ENCODE data around the gene HOXA13.

Gene HOXA13

DNA sequence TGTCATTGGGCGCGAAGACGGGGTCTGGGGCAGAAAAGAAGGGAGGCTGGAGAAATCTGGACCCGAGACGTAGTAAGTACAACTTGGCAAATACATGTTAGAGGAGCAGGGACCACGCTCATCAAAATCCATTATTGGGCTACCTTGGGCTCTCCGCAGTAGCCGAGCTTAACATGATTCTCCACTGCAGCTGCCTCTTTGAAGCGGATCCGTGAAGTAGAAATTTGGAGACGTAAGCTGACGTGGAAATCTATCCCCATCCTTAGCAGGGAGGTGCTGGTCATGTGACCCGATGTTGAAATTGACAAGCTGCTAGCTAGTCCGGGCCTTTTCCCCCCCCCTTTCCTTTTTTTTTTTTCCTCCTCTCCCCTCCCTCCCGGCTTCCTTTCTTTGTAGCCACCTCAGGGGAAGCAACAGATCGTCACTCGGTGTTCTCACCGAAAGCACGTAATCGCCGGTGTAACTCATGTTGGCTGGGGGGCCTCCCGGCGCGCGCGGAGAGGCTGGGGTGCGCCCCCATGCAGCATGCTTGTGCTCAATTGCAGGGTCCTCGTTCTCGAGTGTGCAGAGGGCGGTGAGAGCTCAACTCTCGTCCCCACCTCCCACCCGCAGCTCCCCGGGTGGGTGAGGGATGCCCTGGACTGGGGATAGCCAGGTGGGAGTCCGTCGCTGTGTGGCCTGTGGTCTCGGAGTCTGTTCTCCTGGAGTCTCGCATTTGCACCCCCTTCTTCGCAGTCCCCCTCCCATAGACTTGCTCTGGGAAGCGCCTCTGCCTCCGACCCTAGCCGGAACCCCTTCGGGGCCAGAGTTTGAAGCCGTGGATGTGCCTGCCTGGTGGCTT, 14.7 kb downstream of the HOXA13 start, which contains the start of gene HOXA11:
Gene HOXA11, minus strand, starts transcription at position 220 of the 841 bp plus-strand sequence. Its CDS starts 88 bp downstream, at position 132.
- Histone ChIP-seq H3K27ac (ENCODE audit: low read depth, low read length) (no peak within 1 kb of the TSS), H3K9me3 (ENCODE audit: control insufficient read depth in 1 of 2, low read length in 2 of 2) (no peaks in the 10 kb centered on the region), H3K36me3 (ENCODE audit: control insufficient read depth in 1 of 2, insufficient read depth in 2 of 2, low read length in 2 of 2) (no peaks in the 10 kb centered on the region), H3K4me1 (ENCODE audit: control insufficient read depth in 1 of 2, insufficient read depth in 2 of 2, low read length in 2 of 2) (peaks cover 20 to 27% of the 10 kb centered on the region in 2 donors), H3K27me3 (ENCODE audit: control insufficient read depth in 1 of 2, insufficient read depth in 2 of 2, low read length in 2 of 2) (peaks cover 88 to 96% of the 10 kb centered on the region in 2 donors), H3K9ac (ENCODE audit: low read depth in 1 of 2, low read length in 2 of 2) (no peak within 1 kb of the TSS), H3K4me3 (ENCODE audit: low read depth in 1 of 2, low read length in 2 of 2) (peak within 1 kb of the TSS; percentile 38 to 48)

DNA sequence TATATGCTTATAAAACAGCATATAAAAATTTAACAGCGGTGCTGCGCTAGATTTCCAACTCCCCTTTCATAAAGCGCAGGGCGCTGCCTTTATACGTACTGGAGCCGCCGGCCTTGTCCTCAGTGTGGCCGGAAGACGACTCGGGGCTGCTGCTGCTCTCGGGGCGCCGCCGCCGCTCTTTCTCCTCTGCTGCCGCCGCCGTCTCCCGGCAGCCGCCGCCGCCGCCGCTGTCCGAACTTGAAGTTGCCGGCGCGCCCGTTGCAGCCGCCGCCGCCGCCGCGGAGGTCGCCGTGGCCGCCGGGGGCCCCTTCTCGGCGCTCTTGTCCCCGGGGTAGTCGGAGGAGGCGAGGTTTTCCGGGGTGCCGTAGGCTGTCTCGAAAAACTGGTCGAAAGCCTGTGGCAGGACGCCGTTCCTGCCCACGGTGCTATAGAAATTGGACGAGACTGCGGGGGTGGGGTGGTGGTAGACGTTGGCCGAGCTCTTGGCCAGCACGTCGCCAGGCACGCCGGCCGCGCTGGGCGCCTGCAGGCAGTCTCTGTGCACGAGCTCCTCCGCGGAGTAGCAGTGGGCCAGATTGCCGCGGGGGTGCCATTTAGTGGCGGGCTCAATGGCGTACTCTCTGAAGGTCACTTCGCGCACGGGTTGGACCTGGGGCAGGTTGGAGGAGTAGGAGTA, 15.4 kb downstream of the HOXA13 start:
- H3K9ac ChIP-seq (ENCODE audit: low read depth in 1 of 2, low read length in 2 of 2) = no peak overlapping the region
- peaks cover 88 to 96% of the 10 kb centered on the region in 2 donors for H3K27me3 ChIP-seq (ENCODE audit: control insufficient read depth in 1 of 2, insufficient read depth in 2 of 2, low read length in 2 of 2)
- peaks cover 20 to 32% of the 10 kb centered on the region in 2 donors for H3K4me1 ChIP-seq (ENCODE audit: control insufficient read depth in 1 of 2, insufficient read depth in 2 of 2, low read length in 2 of 2)
- no peaks in the 10 kb centered on the region for H3K9me3 ChIP-seq (ENCODE audit: control insufficient read depth in 1 of 2, low read length in 2 of 2)
- H3K36me3 ChIP-seq (ENCODE audit: control insufficient read depth in 1 of 2, insufficient read depth in 2 of 2, low read length in 2 of 2) = no peaks in the 10 kb centered on the region
- no peak overlapping the region for H3K27ac ChIP-seq (ENCODE audit: low read depth, low read length)
- H3K4me3 ChIP-seq (ENCODE audit: low read depth in 1 of 2, low read length in 2 of 2) = peak overlapping the region; percentile 38 to 48

DNA sequence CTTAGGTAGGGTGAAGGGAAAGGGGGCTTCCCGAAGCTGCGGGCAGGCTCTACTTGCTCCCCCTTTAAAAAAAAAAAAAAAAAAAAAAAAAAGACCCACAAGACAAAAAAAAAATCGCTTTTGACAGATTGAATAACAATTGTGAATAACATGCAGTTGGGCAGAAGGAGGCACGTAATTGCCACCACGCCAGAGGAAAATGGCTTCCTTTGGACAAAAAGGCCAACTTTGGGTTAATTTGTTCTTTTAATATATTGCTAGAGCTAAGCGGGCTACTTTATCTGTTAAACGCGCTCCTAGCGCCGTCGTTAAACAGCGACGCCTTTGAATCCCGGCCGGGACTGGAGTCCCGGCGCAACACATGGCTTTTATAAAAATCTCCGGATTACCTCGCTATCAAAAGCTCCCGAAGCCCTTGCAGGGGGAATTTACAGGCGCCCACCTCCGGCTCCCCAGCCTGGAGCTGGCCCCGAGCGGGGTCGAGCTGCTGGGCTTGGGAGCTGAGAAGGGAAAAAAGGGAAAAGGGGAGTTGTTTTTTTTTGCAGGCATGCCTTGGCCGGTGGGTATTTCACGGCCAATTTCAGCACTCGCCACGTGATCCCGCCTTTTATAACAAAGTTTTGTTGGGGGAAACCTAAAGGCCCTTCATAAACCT, 16.1 kb downstream of the HOXA13 start:
- Histone ChIP-seq H3K9ac (ENCODE audit: low read depth in 1 of 2, low read length in 2 of 2) (no peak overlapping the region), H3K27ac (ENCODE audit: low read depth, low read length) (no peak overlapping the region), H3K4me3 (ENCODE audit: low read depth in 1 of 2, low read length in 2 of 2) (peak overlapping the region; percentile 38 to 43), H3K36me3 (ENCODE audit: control insufficient read depth in 1 of 2, insufficient read depth in 2 of 2, low read length in 2 of 2) (no peaks in the 10 kb centered on the region), H3K27me3 (ENCODE audit: control insufficient read depth in 1 of 2, insufficient read depth in 2 of 2, low read length in 2 of 2) (peaks cover 85 to 96% of the 10 kb centered on the region in 2 donors), H3K4me1 (ENCODE audit: control insufficient read depth in 1 of 2, insufficient read depth in 2 of 2, low read length in 2 of 2) (peaks cover 15 to 30% of the 10 kb centered on the region in 2 donors), H3K9me3 (ENCODE audit: control insufficient read depth in 1 of 2, low read length in 2 of 2) (no peaks in the 10 kb centered on the region)

DNA sequence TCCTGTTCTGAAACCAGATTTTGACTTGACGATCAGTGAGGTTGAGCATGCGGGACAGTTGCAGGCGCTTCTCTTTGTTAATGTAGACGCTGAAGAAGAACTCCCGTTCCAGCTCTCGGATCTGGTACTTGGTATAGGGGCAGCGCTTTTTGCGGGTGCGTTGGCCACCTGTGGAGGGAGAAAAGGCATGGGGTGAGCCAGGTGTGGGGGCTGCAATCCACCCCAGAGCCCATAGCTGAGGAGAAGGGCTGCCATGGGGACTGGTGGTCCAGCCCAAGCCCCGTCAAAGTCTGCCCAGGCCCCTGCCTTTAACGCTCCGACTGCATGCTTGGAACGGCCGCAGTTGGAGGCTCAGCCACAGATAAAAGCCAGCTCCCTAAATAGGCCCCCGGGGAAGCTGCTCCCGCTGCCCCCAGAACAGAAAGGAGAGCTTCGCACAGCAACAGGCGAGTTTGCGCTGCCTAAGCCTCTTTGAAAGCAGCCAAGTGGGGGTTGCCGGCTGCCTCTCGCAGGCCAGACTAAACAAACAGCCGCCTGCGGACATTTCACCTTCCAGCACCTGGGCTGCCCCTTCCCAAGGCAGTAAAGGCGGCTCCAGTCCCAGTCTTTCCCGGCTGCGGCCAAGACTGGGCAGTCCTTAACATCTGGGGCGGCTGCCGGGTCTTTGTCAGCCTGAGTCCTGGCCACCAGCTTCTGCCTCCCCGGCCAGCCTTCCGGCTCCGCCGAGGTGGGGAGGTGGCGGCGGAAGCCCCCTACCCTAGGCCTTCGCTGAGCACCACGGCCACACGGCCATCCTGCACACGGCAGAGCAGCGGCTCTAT, 16.8 kb downstream of the HOXA13 start:
- no peak overlapping the region for H3K4me3 ChIP-seq (ENCODE audit: low read depth in 1 of 2, low read length in 2 of 2)
- peaks cover 83 to 96% of the 10 kb centered on the region in 2 donors for H3K27me3 ChIP-seq (ENCODE audit: control insufficient read depth in 1 of 2, insufficient read depth in 2 of 2, low read length in 2 of 2)
- H3K9ac ChIP-seq (ENCODE audit: low read depth in 1 of 2, low read length in 2 of 2) = no peak overlapping the region

GRCh38 chr7:27182285-27182841, 17.5 kb downstream of the HOXA13 start:
- Histone ChIP-seq H3K4me1 (ENCODE audit: control insufficient read depth in 1 of 2, insufficient read depth in 2 of 2, low read length in 2 of 2) (peaks cover 7 to 22% of the 10 kb centered on the region in 2 donors), H3K27ac (ENCODE audit: low read depth, low read length) (no peak overlapping the region), H3K4me3 (ENCODE audit: low read depth in 1 of 2, low read length in 2 of 2) (no peak overlapping the region), H3K9me3 (ENCODE audit: control insufficient read depth in 1 of 2, low read length in 2 of 2) (no peaks in the 10 kb centered on the region), H3K27me3 (ENCODE audit: control insufficient read depth in 1 of 2, insufficient read depth in 2 of 2, low read length in 2 of 2) (peaks cover 83 to 96% of the 10 kb centered on the region in 2 donors), H3K36me3 (ENCODE audit: control insufficient read depth in 1 of 2, insufficient read depth in 2 of 2, low read length in 2 of 2) (no peaks in the 10 kb centered on the region), H3K9ac (ENCODE audit: low read depth in 1 of 2, low read length in 2 of 2) (no peak overlapping the region)

More for the DNA sequence above, 16.8 kb downstream of the HOXA13 start:
- Histone ChIP-seq H3K4me1 (ENCODE audit: control insufficient read depth in 1 of 2, insufficient read depth in 2 of 2, low read length in 2 of 2) (peaks cover 8 to 24% of the 10 kb centered on the region in 2 donors), H3K27ac (ENCODE audit: low read depth, low read length) (no peak overlapping the region), H3K36me3 (ENCODE audit: control insufficient read depth in 1 of 2, insufficient read depth in 2 of 2, low read length in 2 of 2) (no peaks in the 10 kb centered on the region), H3K9me3 (ENCODE audit: control insufficient read depth in 1 of 2, low read length in 2 of 2) (no peaks in the 10 kb centered on the region)

DNA sequence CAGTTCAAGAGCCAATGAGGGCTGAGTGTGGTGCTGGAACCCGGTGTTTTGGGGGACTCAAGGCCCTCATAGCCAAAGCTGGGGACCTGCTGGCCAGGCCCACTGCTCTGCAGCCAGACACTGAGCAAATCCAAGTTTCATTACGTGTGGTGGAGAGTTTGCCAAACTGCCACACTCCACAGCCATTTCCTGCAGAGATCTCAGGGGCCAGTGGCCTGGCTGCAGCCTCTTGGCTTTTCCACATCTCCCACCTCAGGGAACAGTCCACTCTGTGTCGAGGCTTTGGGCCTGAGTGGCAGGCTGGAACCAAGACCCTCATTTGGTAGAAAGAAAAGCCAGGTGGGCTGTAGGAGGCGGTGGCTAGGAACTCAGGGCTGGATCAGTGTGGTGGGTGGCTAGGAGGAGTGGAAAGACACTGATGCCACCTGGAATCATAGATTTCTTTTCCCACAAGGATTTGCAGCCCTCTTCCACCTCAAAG, 18.1 kb downstream of the HOXA13 start:
- H3K9me3 ChIP-seq (ENCODE audit: control insufficient read depth in 1 of 2, low read length in 2 of 2) = no peaks in the 10 kb centered on the region
- H3K4me1 ChIP-seq (ENCODE audit: control insufficient read depth in 1 of 2, insufficient read depth in 2 of 2, low read length in 2 of 2) = peaks cover 7 to 22% of the 10 kb centered on the region in 2 donors
- peaks cover 83 to 97% of the 10 kb centered on the region in 2 donors for H3K27me3 ChIP-seq (ENCODE audit: control insufficient read depth in 1 of 2, insufficient read depth in 2 of 2, low read length in 2 of 2)
- H3K9ac ChIP-seq (ENCODE audit: low read depth in 1 of 2, low read length in 2 of 2) = no peak overlapping the region
- no peaks in the 10 kb centered on the region for H3K36me3 ChIP-seq (ENCODE audit: control insufficient read depth in 1 of 2, insufficient read depth in 2 of 2, low read length in 2 of 2)
- H3K27ac ChIP-seq (ENCODE audit: low read depth, low read length) = no peak overlapping the region
- H3K4me3 ChIP-seq (ENCODE audit: low read depth in 1 of 2, low read length in 2 of 2) = no peak overlapping the region

GRCh38 chr7:27180431-27181420, 19.2 kb downstream of the HOXA13 start:
- no peaks in the 10 kb centered on the region for H3K9me3 ChIP-seq (ENCODE audit: control insufficient read depth in 1 of 2, low read length in 2 of 2)
- peaks cover 7 to 22% of the 10 kb centered on the region in 2 donors for H3K4me1 ChIP-seq (ENCODE audit: control insufficient read depth in 1 of 2, insufficient read depth in 2 of 2, low read length in 2 of 2)
- H3K4me3 ChIP-seq (ENCODE audit: low read depth in 1 of 2, low read length in 2 of 2) = no peak overlapping the region
- H3K27me3 ChIP-seq (ENCODE audit: control insufficient read depth in 1 of 2, insufficient read depth in 2 of 2, low read length in 2 of 2) = peaks cover 83 to 97% of the 10 kb centered on the region in 2 donors
- no peak overlapping the region for H3K9ac ChIP-seq (ENCODE audit: low read depth in 1 of 2, low read length in 2 of 2)
- no peak overlapping the region for H3K27ac ChIP-seq (ENCODE audit: low read depth, low read length)
- no peaks in the 10 kb centered on the region for H3K36me3 ChIP-seq (ENCODE audit: control insufficient read depth in 1 of 2, insufficient read depth in 2 of 2, low read length in 2 of 2)

DNA sequence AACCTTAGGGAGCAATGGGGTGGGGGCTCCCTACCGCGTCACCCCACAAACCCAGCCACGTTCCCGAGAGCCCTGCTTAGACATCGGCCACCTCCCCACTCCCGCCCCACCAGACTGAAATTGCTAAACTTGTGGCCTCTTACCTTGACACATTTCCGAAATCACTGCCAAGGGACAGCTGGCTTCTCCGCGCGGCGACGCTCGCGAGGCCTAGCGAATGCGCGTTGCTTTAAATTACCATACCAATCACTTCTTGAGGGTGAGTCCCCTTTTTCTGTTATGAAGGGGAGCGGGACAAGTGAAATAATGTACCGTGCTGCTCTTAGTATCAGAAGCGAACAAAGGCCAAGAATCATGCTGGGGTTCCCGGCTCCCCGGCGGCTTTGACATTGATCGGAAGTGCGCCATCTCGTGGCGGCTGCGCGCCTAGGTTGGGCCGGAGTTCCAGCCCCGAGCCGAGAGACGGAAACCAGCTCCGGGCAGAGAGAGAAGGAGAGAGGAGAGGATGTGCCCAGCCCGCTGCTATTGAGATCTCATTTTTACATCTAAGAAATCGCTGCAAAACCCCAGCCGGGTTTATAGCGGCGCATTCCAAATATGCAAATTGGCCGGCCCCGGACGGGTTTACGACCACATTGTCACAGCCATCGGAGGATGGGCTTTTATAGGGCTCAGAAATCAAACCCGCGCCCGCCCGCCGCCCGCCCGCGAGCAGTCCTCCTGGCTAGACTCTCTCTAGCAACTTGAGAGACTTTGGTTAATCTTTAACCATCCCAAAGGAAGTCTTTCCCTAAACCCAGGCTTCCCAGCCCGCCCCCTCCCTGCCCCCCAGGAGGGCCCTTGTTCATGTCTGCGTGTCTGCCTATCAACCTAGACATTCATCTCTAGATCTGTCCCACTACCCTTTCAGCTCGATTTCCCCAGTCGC, 20.1 kb downstream of the HOXA13 start:
- H3K27me3 ChIP-seq (ENCODE audit: control insufficient read depth in 1 of 2, insufficient read depth in 2 of 2, low read length in 2 of 2) = peaks cover 83 to 97% of the 10 kb centered on the region in 2 donors
- H3K9me3 ChIP-seq (ENCODE audit: control insufficient read depth in 1 of 2, low read length in 2 of 2) = no peaks in the 10 kb centered on the region
- no peak overlapping the region for H3K9ac ChIP-seq (ENCODE audit: low read depth in 1 of 2, low read length in 2 of 2)
- H3K27ac ChIP-seq (ENCODE audit: low read depth, low read length) = no peak overlapping the region
- H3K4me3 ChIP-seq (ENCODE audit: low read depth in 1 of 2, low read length in 2 of 2) = peak overlapping the region in 1 of 2 donors; percentile 12
- H3K36me3 ChIP-seq (ENCODE audit: control insufficient read depth in 1 of 2, insufficient read depth in 2 of 2, low read length in 2 of 2) = no peaks in the 10 kb centered on the region
- peaks cover 6 to 18% of the 10 kb centered on the region in 2 donors for H3K4me1 ChIP-seq (ENCODE audit: control insufficient read depth in 1 of 2, insufficient read depth in 2 of 2, low read length in 2 of 2)
